ENCODE data around the gene ARHGAP26. TPM values are rescaled to one million over a fixed set of nuclear protein-coding genes. Genes with fewer than 3 reads are reported as not detected.

ARHGAP26 gene
- total RNA-seq, 4 donors from 2014 or later: 61.0 to 76.7 (median 61.2) TPM

- intact Hi-C loops (cut with DNase I; ENCODE audit: low total_unique reads): no loop called here
- in situ Hi-C loops (cut with MboI; ENCODE audit: low pct_ligation_motif_present in 1 of 4, low pct_unique_long_range_greater_than_20kb in 1 of 4, low sequenced_read_pairs in 3 of 4): no loop called here
- no peak overlapping the region for H3K4me3 ChIP-seq
Measured at GRCh38 chr5:143164557-143164956, 394.4 kb downstream of the ARHGAP26 start.

GRCh38 chr5:143165049-143165880 is 395.1 kb downstream of the ARHGAP26 start:
- Histone ChIP-seq H3K4me3 (no peak overlapping the region), H3K36me3 (no peaks in the 10 kb centered on the region), H3K9me3 (no peaks in the 10 kb centered on the region), H3K27ac (no peak overlapping the region), H3K27me3 (no peaks in the 10 kb centered on the region), H3K4me1 (peaks cover 0 to 14% (median 6%) of the 10 kb centered on the region in 4 donors)
- in situ Hi-C loops (cut with MboI; ENCODE audit: low pct_ligation_motif_present in 1 of 4, low pct_unique_long_range_greater_than_20kb in 1 of 4, low sequenced_read_pairs in 3 of 4) (no loop called here), intact Hi-C loops (cut with DNase I; ENCODE audit: low total_unique reads) (no loop called here)
- no peak for TF ChIP-seq POLR2A (IDR thresholded peaks at IDR 0.05)
- no peak for TF ChIP-seq CTCF (IDR thresholded peaks at IDR 0.05)
- TF ChIP-seq POLR2AphosphoS5 (IDR thresholded peaks at IDR 0.05): no peak
- no peak for TF ChIP-seq EP300 (IDR thresholded peaks at IDR 0.05; ENCODE audit: low read depth)
- no peak for DNase-seq
- 85 to 88% methylated on average over 10 to 12 of the region's 12 CpGs for WGBS, 2 donors (ENCODE audit: low coverage in 1 of 2)

More at GRCh38 chr5:143164557-143164956, 394.4 kb downstream of the ARHGAP26 start:
- no peaks in the 10 kb centered on the region for H3K27me3 ChIP-seq
- no peak for DNase-seq
- no peak overlapping the region for H3K27ac ChIP-seq
- H3K36me3 ChIP-seq: no peaks in the 10 kb centered on the region
- no peaks in the 10 kb centered on the region for H3K9me3 ChIP-seq
- TF ChIP-seq POLR2AphosphoS5 (IDR thresholded peaks at IDR 0.05): no peak
- TF ChIP-seq POLR2A (IDR thresholded peaks at IDR 0.05): no peak
- TF ChIP-seq CTCF (IDR thresholded peaks at IDR 0.05): no peak
- TF ChIP-seq EP300 (IDR thresholded peaks at IDR 0.05; ENCODE audit: low read depth): no peak
- WGBS, 2 donors (ENCODE audit: low coverage in 1 of 2): 85 to 98% methylated on average over 3 to 4 of the region's 4 CpGs
- H3K4me1 ChIP-seq: peaks cover 0 to 14% (median 6%) of the 10 kb centered on the region in 4 donors

GRCh38 chr5:143166090-143166489 is 395.9 kb downstream of the ARHGAP26 start:
- Histone ChIP-seq H3K4me3 (no peak overlapping the region), H3K36me3 (no peaks in the 10 kb centered on the region), H3K27ac (peak overlapping the region in 1 of 4 donors; percentile 37), H3K27me3 (no peaks in the 10 kb centered on the region), H3K4me1 (peaks cover 0 to 14% (median 6%) of the 10 kb centered on the region in 4 donors), H3K9me3 (no peaks in the 10 kb centered on the region)
- intact Hi-C loops (cut with DNase I; ENCODE audit: low total_unique reads): no loop called here
- no peak for TF ChIP-seq EP300 (IDR thresholded peaks at IDR 0.05; ENCODE audit: low read depth)
- no peak for TF ChIP-seq POLR2A (IDR thresholded peaks at IDR 0.05)
- TF ChIP-seq CTCF (IDR thresholded peaks at IDR 0.05): no peak
- TF ChIP-seq POLR2AphosphoS5 (IDR thresholded peaks at IDR 0.05): no peak
- WGBS, 2 donors (ENCODE audit: low coverage in 1 of 2): 66 to 93% methylated on average over 3 to 4 of the region's 4 CpGs
- in situ Hi-C loops (cut with MboI; ENCODE audit: low pct_ligation_motif_present in 1 of 4, low pct_unique_long_range_greater_than_20kb in 1 of 4, low sequenced_read_pairs in 3 of 4): no loop called here
- DNase-seq: no peak

GRCh38 chr5:143166661-143167420 is 396.7 kb downstream of the ARHGAP26 start:
- DNase-seq: peak; percentile 32
- 77 to 87% methylated on average over 3 to 8 of the region's 8 CpGs for WGBS, 2 donors (ENCODE audit: low coverage in 1 of 2)
- Histone ChIP-seq H3K36me3 (no peaks in the 10 kb centered on the region), H3K4me1 (peaks cover 0 to 14% (median 6%) of the 10 kb centered on the region in 4 donors), H3K27me3 (no peaks in the 10 kb centered on the region), H3K4me3 (no peak overlapping the region), H3K27ac (peak overlapping the region in 1 of 4 donors; percentile 37), H3K9me3 (no peaks in the 10 kb centered on the region)
- TF ChIP-seq POLR2AphosphoS5 (IDR thresholded peaks at IDR 0.05) (no peak), CTCF (IDR thresholded peaks at IDR 0.05) (no peak), EP300 (IDR thresholded peaks at IDR 0.05; ENCODE audit: low read depth) (no peak), POLR2A (IDR thresholded peaks at IDR 0.05) (no peak)
- in situ Hi-C loops (cut with MboI; ENCODE audit: low pct_ligation_motif_present in 1 of 4, low pct_unique_long_range_greater_than_20kb in 1 of 4, low sequenced_read_pairs in 3 of 4): no loop called here
- intact Hi-C loops (cut with DNase I; ENCODE audit: low total_unique reads): no loop called here
